Measurements from ENCODE around the gene VSTM2L. TPM values are rescaled to one million over a fixed set of nuclear protein-coding genes. Genes with fewer than 3 reads are reported as not detected.

VSTM2L gene
- total RNA-seq, 1 donor from 2014 or later = 6.2 TPM

DNA sequence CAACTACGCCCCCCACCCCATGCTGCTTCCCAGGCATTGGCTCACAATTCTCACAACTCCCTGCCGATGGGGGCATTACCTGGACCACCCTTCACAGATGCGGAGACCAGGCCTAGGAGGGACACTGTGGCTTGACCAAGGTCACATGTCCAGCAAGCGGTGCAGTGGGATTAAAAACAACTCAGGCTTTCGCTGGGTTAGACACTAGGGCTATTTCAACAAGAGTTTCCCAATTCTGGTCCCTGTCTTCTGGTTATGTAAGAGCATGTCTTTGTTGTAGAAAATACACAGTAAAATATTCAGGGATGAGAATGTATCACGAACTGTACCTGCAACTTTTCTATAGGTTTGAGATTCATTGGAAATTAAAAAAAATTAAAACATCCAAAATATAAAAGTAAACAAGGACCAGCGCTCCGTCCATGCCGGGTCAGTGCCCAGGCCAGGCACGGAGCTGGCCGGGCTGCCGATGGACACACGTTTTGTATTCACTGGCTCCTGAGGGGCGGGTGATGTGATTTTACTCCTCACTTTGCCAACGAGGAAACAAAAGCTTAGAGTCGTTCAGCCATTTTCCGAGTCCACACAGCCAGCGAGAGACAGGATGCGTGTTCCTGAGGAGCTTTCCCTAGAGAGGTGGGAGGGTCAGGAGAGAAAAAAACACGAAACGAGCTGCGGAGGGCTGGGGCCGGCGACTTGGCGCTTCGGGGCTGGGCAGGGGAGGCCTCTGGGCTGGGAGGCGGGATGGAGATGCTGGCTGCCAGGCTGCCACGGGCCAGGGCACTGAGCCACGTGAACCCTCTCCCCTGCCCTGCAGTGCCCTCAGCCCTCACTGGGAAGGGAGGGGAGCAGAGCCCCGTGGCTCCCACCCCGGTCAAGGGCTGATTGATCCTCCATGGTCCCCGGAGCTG is 17.1 kb upstream of the VSTM2L start:
- Mint-ChIP-seq H3K9me3 (ENCODE audit: low read depth) (no peaks in the 10 kb centered on the region), H3K27me3 (peaks cover 4% of the 10 kb centered on the region), H3K36me3 (ENCODE audit: insufficient read depth) (no peaks in the 10 kb centered on the region), H3K4me1 (ENCODE audit: low read depth) (peaks cover 7% of the 10 kb centered on the region), H3K4me3 (ENCODE audit: low read depth) (no peak overlapping the region), H3K27ac (no peak overlapping the region)
- TF ChIP-seq, protein P1, sequence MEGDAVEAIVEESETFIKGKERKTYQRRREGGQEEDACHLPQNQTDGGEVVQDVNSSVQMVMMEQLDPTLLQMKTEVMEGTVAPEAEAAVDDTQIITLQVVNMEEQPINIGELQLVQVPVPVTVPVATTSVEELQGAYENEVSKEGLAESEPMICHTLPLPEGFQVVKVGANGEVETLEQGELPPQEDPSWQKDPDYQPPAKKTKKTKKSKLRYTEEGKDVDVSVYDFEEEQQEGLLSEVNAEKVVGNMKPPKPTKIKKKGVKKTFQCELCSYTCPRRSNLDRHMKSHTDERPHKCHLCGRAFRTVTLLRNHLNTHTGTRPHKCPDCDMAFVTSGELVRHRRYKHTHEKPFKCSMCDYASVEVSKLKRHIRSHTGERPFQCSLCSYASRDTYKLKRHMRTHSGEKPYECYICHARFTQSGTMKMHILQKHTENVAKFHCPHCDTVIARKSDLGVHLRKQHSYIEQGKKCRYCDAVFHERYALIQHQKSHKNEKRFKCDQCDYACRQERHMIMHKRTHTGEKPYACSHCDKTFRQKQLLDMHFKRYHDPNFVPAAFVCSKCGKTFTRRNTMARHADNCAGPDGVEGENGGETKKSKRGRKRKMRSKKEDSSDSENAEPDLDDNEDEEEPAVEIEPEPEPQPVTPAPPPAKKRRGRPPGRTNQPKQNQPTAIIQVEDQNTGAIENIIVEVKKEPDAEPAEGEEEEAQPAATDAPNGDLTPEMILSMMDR (IDR thresholded peaks at IDR 0.05; ENCODE audit: unreplicated experiment) = no peak
- DNase-seq (ENCODE audit: low spot score, unreplicated experiment) = no peak

DNA sequence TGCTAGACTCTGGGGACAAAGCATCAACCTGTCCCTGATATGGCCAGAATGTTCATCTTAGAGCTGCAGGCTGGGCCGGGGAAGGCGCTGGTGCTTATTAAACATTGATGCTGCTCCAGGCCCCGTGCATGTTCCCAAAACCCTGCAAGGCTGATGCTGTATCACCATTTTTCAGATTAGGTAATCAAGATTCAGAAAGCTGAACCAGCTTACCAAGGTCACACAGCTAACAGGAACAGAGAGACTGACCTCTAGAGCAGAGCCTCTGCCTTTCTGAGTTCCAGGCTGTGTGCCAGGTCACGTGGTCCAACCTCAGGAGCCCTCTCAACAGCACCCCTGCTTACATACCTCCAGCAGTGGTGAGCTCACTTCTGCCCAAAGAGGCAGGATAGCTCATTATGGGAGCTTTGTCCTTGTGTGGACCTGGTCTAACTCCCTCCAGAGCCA is 16.1 kb upstream of the VSTM2L start:
- no peaks in the 10 kb centered on the region for H3K36me3 Mint-ChIP-seq (ENCODE audit: insufficient read depth)
- no peak overlapping the region for H3K27ac Mint-ChIP-seq
- no peaks in the 10 kb centered on the region for H3K9me3 Mint-ChIP-seq (ENCODE audit: low read depth)
- TF ChIP-seq, protein P1 (IDR thresholded peaks at IDR 0.05; ENCODE audit: unreplicated experiment) = no peak
- peaks cover 4% of the 10 kb centered on the region for H3K27me3 Mint-ChIP-seq
- no peak for DNase-seq (ENCODE audit: low spot score, unreplicated experiment)
- no peak overlapping the region for H3K4me3 Mint-ChIP-seq (ENCODE audit: low read depth)
- H3K4me1 Mint-ChIP-seq (ENCODE audit: low read depth) = peaks cover 4% of the 10 kb centered on the region

GRCh38 chr20:37888641-37889040 is 14.3 kb upstream of the VSTM2L start:
- Mint-ChIP-seq H3K9me3 (ENCODE audit: low read depth) (no peaks in the 10 kb centered on the region), H3K4me1 (ENCODE audit: low read depth) (peaks cover 1% of the 10 kb centered on the region), H3K27me3 (peaks cover 4% of the 10 kb centered on the region), H3K36me3 (ENCODE audit: insufficient read depth) (no peaks in the 10 kb centered on the region), H3K27ac (no peak overlapping the region), H3K4me3 (ENCODE audit: low read depth) (no peak overlapping the region)
- TF ChIP-seq, protein P1 (IDR thresholded peaks at IDR 0.05; ENCODE audit: unreplicated experiment) = no peak
- DNase-seq (ENCODE audit: low spot score, unreplicated experiment) = no peak

- no peaks in the 10 kb centered on the region for H3K36me3 Mint-ChIP-seq (ENCODE audit: insufficient read depth)
- no peak for DNase-seq (ENCODE audit: low spot score, unreplicated experiment)
- H3K27ac Mint-ChIP-seq = no peak overlapping the region
- TF ChIP-seq, protein P1 (IDR thresholded peaks at IDR 0.05; ENCODE audit: unreplicated experiment) = no peak
- H3K4me3 Mint-ChIP-seq (ENCODE audit: low read depth) = no peak overlapping the region
- H3K9me3 Mint-ChIP-seq (ENCODE audit: low read depth) = no peaks in the 10 kb centered on the region
- peaks cover 1% of the 10 kb centered on the region for H3K4me1 Mint-ChIP-seq (ENCODE audit: low read depth)
- peaks cover 4% of the 10 kb centered on the region for H3K27me3 Mint-ChIP-seq
Observed at GRCh38 chr20:37890108-37890507, 12.8 kb upstream of the VSTM2L start.

DNA sequence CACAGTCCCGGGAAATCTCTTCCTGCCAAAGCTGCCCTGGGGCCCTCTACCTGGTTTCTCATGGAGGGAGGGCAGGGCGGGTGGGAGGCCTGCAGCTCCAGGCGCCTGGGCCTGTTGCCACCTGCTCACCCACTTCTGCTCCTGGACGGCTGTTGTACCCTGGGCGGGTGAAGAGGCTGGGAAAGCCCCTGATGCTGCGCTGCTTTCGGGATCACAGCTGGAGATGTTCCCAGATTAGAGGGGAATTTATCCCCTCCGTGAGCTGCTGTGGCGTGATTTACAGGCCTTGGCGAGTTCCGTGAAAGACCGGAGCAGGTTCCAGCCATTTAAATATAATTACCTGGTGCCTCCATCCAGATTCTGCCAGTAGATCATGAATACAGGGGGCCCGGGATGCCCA is 12.3 kb upstream of the VSTM2L start:
- DNase-seq (ENCODE audit: low spot score, unreplicated experiment) = no peak
- no peak overlapping the region for H3K4me3 Mint-ChIP-seq (ENCODE audit: low read depth)
- no peaks in the 10 kb centered on the region for H3K9me3 Mint-ChIP-seq (ENCODE audit: low read depth)
- H3K4me1 Mint-ChIP-seq (ENCODE audit: low read depth) = peaks cover 1% of the 10 kb centered on the region
- no peak overlapping the region for H3K27ac Mint-ChIP-seq
- TF ChIP-seq, protein P1 (IDR thresholded peaks at IDR 0.05; ENCODE audit: unreplicated experiment) = no peak
- H3K27me3 Mint-ChIP-seq = peaks cover 4% of the 10 kb centered on the region
- H3K36me3 Mint-ChIP-seq (ENCODE audit: insufficient read depth) = no peaks in the 10 kb centered on the region
